Measurements from ENCODE around the gene LRIG3.

LRIG3 gene

DNA sequence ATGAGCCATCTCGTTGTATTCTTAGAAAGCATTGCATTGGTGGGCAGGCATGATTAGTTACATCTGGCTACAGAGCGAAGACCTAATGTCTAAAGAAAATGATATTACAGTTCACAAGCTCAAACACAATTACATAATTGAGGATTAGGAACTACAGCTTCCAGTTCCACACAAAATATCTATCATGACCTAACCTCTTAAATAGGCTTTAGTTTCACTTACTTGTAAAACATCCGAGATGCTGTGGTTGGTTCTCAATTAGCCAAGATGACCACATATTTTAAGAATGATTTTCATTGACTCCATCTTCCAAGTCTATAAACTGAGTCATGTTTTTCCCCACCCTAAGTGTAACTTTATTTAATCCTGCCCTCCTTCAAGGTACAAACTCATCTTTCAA is 69.5 kb downstream of the LRIG3 start:
- no peak for DNase-seq

- no peak for DNase-seq
These were observed 72.3 kb downstream of the LRIG3 start for GRCh38 chr12:58847901-58848600.

GRCh38 chr12:58844161-58844560 is 76.1 kb downstream of the LRIG3 start:
- DNase-seq: no peak

GRCh38 chr12:58841058-58841798 is 79.1 kb downstream of the LRIG3 start:
- no peak for DNase-seq

- peak; percentile 82 for DNase-seq
These were observed 86.5 kb downstream of the LRIG3 start for GRCh38 chr12:58833853-58834252.

GRCh38 chr12:58832920-58833319 is 87.4 kb downstream of the LRIG3 start:
- no peak for DNase-seq

Data from SHP77 treated with DMSO at 0.1 percent for 48 hours (cell line).